ENCODE data around the gene TEX13A.

TEX13A gene

DNA sequence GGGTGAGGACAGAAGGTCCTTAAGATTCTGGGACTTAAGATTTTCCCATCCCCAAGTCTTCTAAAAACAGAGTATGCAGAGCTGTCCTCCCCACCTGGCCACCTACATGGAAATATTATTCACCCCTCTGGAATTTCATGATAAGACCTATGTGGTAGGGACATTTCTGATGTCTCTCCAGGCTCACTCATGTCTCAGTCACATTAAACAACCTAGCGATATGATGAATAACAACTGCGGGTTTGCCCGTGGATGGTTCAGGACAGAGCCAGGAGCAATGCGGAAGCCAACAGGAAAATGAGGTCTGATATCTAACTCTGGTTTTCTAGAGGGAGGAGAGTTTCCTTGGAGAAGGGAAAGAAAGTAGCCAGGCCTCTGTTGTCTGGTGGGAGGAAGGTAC lies 47.4 kb downstream of the TEX13A start:
- no peak for DNase-seq (ENCODE audit: low spot score)

Data from AG08395 (cell line).